PC-9 (cell line): ENCODE measurements around the gene LRIF1. TPM values are rescaled to one million over a fixed set of nuclear protein-coding genes. Genes with fewer than 3 reads are reported as not detected.

Experiments
- BruUV-seq: library from RNA; stranded (reverse); fragments of 400-500 nt; replicated peaks from 2 replicates; lab custom pipeline; 2021; lab: Mats Ljungman, UMichigan
- CTCF ChIA-PET: fragments of 300-600 bp; sonication (Branson Sonifier 250); formaldehyde crosslinking; loops from one replicate; lab custom pipeline; 2022; ENCODE audit warnings: antibody characterized with exemption; lab: Charles Lee
- POLR2A ChIA-PET: fragments of 300-600 bp; sonication (Branson Sonifier 250); formaldehyde crosslinking; loops from one replicate; lab custom pipeline; 2022; ENCODE audit warnings: antibody characterized with exemption; ENCODE audit not compliant: unreplicated experiment; lab: Charles Lee
- DNase-seq, 2 experiments: peaks; one replicate each; pipeline versions ENCODE4 v3.0.0 to v3.0.0-alpha.2; 2015 to 2022; ENCODE audit warnings: mixed read lengths in 1 of 2
- H2AFZ ChIP-seq: fragments of 200-600 bp; sonication (generic); 2 replicates; pipeline ENCODE4 v1.8.1; 2017; ENCODE audit warnings: antibody characterized with exemption
- H3F3A ChIP-seq: fragments of 200-600 bp; sonication (generic); 2 replicates; pipeline ENCODE4 v1.8.1; 2017; ENCODE audit warnings: antibody characterized with exemption, mild to moderate bottlenecking, low read depth; ENCODE audit not compliant: insufficient read depth
- H3K27ac ChIP-seq: fragments of 200-600 bp; sonication (generic); 2 replicates; pipeline ENCODE4 v1.6.1; 2016; ENCODE audit warnings: mixed run types
- H3K27me3 ChIP-seq: fragments of 200-600 bp; sonication (generic); 2 replicates; pipeline ENCODE4 v1.6.1; 2016; ENCODE audit warnings: low read depth, mixed run types; ENCODE audit not compliant: insufficient read depth
- H3K36me3 ChIP-seq: fragments of 200-600 bp; sonication (generic); 2 replicates; pipeline ENCODE4 v1.6.1; 2016; ENCODE audit warnings: low read depth, mixed run types
- H3K4me1 ChIP-seq: fragments of 200-600 bp; sonication (generic); replicated peaks from 2 replicates; pipeline ENCODE4 v1.6.1; 2016; ENCODE audit warnings: mixed run types; ENCODE audit not compliant: insufficient read depth
- H3K4me2 ChIP-seq: fragments of 200-600 bp; sonication (generic); 2 replicates; pipeline ENCODE4 v1.6.1; 2017; ENCODE audit warnings: mixed run types
- H3K4me3 ChIP-seq: fragments of 200-600 bp; sonication (generic); 2 replicates; pipeline ENCODE4 v1.6.1; 2016; ENCODE audit warnings: mixed run types
- H3K79me2 ChIP-seq: fragments of 200-600 bp; sonication (generic); 2 replicates; pipeline ENCODE4 v1.6.1; 2017; ENCODE audit warnings: low read depth, mixed run types
- H3K9me2 ChIP-seq: fragments of 200-600 bp; sonication (generic); 2 replicates; pipeline ENCODE4 v1.8.1; 2017; ENCODE audit warnings: mild to moderate bottlenecking; ENCODE audit not compliant: insufficient read depth
- H3K9me3 ChIP-seq: fragments of 200-600 bp; sonication (generic); 2 replicates; pipeline ENCODE4 v1.8.1; 2016; ENCODE audit warnings: low read depth; ENCODE audit not compliant: insufficient read depth
- H4K20me1 ChIP-seq: fragments of 200-600 bp; sonication (generic); 2 replicates; pipeline ENCODE4 v1.8.1; 2017; ENCODE audit not compliant: insufficient read depth
- EZH2 ChIP-seq: fragments of 200-600 bp; sonication (generic); IDR thresholded peaks from 2 replicates; pipeline ENCODE4 v1.8.0; 2017; ENCODE audit warnings: antibody characterized with exemption, low read depth
- intact Hi-C: fragments of 100-400 bp; cut with micrococcal nuclease; formaldehyde crosslinking; loops from one replicate; pipeline ENCODE4 v1.10.0; 2022; ENCODE audit not compliant: unreplicated experiment
- total RNA-seq: library from RNA; stranded (reverse); gene quantifications from 2 replicates; pipeline ENCODE4 v1.2.3, GENCODE V29; 2021
- TF ChIP-seq, protein P1 (sequence below): fragments of 200-600 bp; sonication (generic); conservative IDR thresholded peaks from 2 replicates; pipeline ENCODE4 v1.6.1; 2017; ENCODE audit warnings: mixed run types, antibody characterized with exemption, mild to moderate bottlenecking, moderate library complexity

Gene LRIF1
- total RNA-seq, 1 experiment from 2014 or later: 13.5 TPM

DNA sequence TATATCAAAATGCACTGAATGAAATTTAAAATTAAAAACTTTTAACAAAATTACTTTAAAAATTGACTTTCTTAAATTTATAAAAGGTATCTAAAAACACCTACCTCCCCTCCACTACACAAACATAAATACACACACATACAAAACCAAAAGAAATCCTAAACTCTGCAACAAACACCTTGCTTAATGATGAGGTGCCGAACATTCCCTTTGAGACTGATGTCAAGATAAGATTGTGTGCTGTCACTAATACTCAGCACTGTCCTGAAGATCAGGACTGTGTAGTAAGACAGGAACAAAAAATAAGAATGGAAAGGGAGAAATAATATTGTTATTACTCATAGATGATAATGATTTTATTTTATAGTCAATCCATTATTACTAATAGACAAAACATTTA lies 45.7 kb downstream of the LRIF1 start:
- DNase-seq: peak in 1 of 2 experiments; percentile 9
- Histone ChIP-seq H3K27ac (no peak overlapping the region), H3K27me3 (no peaks in the 10 kb centered on the region), H3K4me2 (no peak overlapping the region), H2AFZ (no peak overlapping the region), H3F3A (peaks cover 9% of the 10 kb centered on the region), H3K9me3 (peaks cover 6% of the 10 kb centered on the region; the same call in 1 of the 2 replicates), H3K79me2 (no peaks in the 10 kb centered on the region), H4K20me1 (no peaks in the 10 kb centered on the region), H3K4me3 (no peak overlapping the region), H3K36me3 (no peaks in the 10 kb centered on the region), H3K9me2 (0 out of 2 replicates have a peak, but pooled peaks cover 8% of the 10 kb centered on the region), H3K4me1 (peaks cover 20% of the 10 kb centered on the region)
- no peak for TF ChIP-seq EZH2
- TF ChIP-seq, protein P1, sequence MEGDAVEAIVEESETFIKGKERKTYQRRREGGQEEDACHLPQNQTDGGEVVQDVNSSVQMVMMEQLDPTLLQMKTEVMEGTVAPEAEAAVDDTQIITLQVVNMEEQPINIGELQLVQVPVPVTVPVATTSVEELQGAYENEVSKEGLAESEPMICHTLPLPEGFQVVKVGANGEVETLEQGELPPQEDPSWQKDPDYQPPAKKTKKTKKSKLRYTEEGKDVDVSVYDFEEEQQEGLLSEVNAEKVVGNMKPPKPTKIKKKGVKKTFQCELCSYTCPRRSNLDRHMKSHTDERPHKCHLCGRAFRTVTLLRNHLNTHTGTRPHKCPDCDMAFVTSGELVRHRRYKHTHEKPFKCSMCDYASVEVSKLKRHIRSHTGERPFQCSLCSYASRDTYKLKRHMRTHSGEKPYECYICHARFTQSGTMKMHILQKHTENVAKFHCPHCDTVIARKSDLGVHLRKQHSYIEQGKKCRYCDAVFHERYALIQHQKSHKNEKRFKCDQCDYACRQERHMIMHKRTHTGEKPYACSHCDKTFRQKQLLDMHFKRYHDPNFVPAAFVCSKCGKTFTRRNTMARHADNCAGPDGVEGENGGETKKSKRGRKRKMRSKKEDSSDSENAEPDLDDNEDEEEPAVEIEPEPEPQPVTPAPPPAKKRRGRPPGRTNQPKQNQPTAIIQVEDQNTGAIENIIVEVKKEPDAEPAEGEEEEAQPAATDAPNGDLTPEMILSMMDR: no peak
- ChIA-PET POLR2A (no interaction called here), CTCF (no interaction called here)
- no TSS peak for BruUV-seq
- intact Hi-C loops: no loop called here

DNA sequence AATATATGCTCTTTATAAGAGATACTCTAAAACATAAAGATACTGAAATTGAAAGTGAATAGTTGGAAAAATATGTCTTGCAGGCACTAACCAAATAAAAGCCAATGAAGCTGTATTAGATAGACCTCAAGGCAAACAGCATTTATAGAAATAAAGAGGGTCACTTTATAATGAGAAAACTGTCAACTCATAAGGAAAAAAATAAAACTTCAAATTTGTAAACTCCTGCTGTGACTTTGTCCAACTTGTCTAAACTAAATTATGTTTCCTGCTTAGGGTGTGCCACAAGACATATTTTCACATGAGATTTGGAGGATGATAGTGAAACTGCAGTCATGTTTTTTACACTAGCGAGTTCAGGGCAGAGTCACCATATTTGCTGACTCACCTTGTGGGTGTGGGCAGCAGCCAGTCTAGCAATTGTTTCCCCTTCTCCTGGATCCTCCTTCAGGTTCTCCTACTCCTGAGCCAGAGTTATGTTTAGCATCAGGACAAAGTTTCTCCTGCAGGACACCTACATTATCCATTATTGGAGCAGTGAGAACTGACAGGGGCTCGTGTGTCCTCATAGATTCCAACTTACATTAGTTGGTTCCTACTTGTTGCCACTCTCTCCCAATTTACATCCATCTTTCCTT lies 46.9 kb downstream of the LRIF1 start:
- no TSS peak for BruUV-seq
- Histone ChIP-seq H3K4me2 (peak overlapping the region; percentile 61), H3K4me3 (peak overlapping the region; percentile 39; the same call in 1 of the 2 replicates), H3K9me2 (0 out of 2 replicates have a peak, but pooled peaks cover 8% of the 10 kb centered on the region), H3K9me3 (peaks cover 11% of the 10 kb centered on the region; the same call in 1 of the 2 replicates), H3K36me3 (no peaks in the 10 kb centered on the region), H3K27ac (peak overlapping the region; percentile 79), H3K27me3 (no peaks in the 10 kb centered on the region), H2AFZ (peak overlapping the region; percentile 52), H4K20me1 (no peaks in the 10 kb centered on the region), H3F3A (peaks cover 9% of the 10 kb centered on the region), H3K79me2 (no peaks in the 10 kb centered on the region), H3K4me1 (peaks cover 20% of the 10 kb centered on the region)
- peak; percentile 64 to 88 for DNase-seq
- ChIA-PET POLR2A (interaction anchor here (0.6 kb wide), 1 partner anchor 47 kb away, joined by 3 read pairs; no protein-coding TSS in a partner anchor), CTCF (no interaction called here)
- TF ChIP-seq EZH2: no peak
- TF ChIP-seq, protein P1: no peak
- intact Hi-C loops: loop anchor here (1.0 kb wide), 2 partner anchors 11 to 47 kb away; partner anchors contain the start of gene LRIF1

DNA sequence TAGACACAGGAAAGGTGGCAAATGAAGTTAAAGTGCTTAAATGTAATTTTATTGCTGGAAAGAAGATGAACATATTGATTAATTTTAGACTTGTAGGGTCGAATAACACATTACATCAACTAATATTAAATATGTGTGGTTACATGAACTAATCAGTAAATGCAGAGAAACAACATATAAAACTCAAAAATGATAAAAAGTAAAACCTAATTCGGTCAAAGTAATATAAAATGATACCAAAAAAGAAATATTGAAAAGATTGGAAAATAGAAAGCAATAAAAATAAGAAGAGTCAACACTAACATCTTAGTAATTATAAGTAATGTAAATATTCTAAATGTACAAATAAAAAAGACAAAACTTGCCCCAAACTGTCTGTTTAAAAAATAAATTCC lies 47.5 kb downstream of the LRIF1 start:
- TF ChIP-seq EZH2: no peak
- TF ChIP-seq, protein P1: no peak
- Histone ChIP-seq H3K36me3 (no peaks in the 10 kb centered on the region), H3K9me2 (0 out of 2 replicates have a peak, but pooled peaks cover 8% of the 10 kb centered on the region), H4K20me1 (no peaks in the 10 kb centered on the region), H3K4me3 (peak overlapping the region; percentile 39; the same call in 1 of the 2 replicates), H3K9me3 (peaks cover 11% of the 10 kb centered on the region; the same call in 1 of the 2 replicates), H3K27me3 (no peaks in the 10 kb centered on the region), H3K79me2 (no peaks in the 10 kb centered on the region), H3F3A (peaks cover 9% of the 10 kb centered on the region), H3K27ac (peak overlapping the region; percentile 79), H3K4me2 (peak overlapping the region; percentile 61), H3K4me1 (peaks cover 20% of the 10 kb centered on the region), H2AFZ (peak overlapping the region; percentile 52)
- no TSS peak for BruUV-seq
- intact Hi-C loops: no loop called here
- ChIA-PET POLR2A (no interaction called here), CTCF (no interaction called here)
- DNase-seq: peak in 1 of 2 experiments; percentile 8
